EL (cell line): ENCODE measurements around the gene AKR1B1.

ENCODE experiments used
- DNase-seq: peaks from one replicate; pipeline ENCODE4 v3.0.0-alpha.2; 2016

The AKR1B1 gene

DNA sequence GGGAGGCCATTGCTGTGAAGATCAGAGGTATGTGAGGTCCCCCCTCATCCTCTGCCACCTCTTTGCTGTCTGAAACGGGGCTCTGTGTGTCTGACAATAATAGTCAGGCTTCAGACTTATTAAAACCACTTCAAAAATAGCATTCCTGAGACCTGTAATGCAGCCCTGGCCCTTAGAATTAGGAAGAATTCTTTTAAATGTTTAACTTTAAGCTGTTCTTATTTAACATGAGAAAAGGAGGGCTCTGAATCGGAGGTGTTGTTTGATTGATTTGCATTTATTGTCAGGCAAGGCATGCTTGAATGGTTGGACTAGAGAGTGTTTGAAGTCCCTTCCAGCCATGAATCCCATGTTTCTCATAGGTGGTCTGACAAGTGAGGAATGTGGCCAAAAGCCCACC lies 52.5 kb downstream of the AKR1B1 start:
- DNase-seq, result no peak

DNA sequence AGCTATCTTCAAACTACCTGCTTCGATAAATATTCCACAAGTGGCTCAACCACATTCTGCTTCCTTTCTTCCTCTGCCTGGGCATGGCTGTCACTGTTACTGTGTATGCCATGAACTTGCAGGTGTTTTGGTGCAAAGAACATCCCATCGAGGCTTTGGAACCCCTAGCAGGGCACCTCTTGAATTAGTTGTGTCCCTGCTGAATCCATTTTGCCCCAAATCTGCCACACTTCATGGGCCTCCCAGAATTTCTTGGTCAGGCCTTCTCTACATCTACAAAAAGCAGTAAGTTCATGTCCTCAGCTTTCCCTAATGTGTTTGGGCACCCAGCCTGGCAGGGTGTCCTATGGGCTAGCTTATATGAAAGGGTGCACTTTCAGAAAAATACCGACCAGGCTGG lies 53.6 kb downstream of the AKR1B1 start:
- DNase-seq, result no peak

DNA sequence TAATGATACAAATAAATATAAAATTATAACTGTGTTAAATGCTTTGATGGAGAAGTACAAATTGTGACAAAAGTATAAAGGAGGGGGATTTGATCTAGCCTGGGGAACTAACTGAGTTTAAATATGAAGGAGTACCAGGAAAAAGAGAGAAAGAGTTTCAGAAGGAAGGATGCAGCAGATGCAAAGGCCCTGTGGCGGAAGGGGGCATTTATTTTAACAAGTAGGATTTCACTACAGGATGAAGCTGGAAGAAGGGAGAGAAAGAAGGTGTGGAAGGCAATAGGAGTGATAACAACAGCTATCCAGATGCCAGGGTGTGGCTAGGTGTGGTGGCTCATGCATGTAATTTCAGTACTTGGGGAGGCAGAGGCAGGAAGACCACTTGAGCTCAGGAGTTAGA lies 55.8 kb downstream of the AKR1B1 start:
- no peak for DNase-seq

DNA sequence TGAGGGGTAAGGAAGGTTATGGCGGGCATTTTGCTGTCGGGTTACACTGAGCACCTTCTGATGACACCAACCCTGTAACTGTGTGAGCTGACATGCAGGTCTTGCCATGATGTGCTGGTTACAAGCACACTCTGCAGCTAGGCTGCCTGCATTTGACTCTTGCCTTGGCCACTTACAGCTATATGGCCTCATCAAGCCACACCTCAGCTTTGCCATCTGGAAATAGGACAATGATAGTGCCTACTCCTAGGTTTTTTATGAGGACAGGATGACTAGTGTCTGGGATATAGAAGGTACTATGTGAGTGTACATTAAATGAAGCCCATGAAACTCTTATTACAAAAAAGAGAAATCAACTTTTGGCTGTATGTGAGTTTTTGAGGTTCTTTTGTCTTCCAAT lies 58.0 kb downstream of the AKR1B1 start:
- no peak for DNase-seq

DNA sequence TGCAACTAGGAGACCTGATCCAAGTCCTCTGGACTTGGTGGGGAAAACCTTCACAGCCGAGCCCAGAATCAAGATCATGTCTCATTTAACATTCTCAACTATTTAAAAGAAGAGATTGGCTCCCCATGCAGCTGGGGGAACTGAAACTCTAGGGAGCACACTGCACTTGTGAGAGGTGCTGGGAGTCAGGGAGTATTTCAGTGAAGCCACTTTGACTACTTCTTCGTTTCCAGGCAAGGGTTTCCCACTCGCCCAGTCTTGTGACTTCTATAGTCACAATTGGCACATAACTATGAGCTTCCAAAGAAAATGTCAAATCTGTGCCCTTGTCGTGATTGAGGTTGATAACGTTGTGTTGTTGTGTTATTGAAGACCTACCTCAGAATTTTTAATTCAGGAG lies 62.9 kb downstream of the AKR1B1 start:
- no peak for DNase-seq

DNA sequence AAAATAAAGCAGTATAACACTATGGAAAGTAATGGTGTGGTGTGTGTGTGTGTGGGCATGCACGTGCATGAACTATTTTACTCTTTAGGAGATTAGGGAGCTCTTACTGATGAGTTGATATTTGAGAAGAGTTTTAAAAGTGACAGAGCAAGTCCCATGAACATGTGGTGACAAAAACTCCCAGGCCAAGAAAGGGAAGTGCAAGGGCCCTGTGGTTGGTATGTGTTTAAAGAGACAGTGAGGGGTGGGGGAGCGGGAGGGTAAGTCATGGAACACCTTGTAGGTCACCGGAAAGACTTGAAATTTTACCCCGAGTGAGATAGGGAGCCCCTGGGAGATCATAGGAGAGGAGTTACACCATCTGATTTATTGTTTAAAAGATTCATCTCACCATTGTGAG lies 63.3 kb downstream of the AKR1B1 start:
- DNase-seq, result no peak

DNA sequence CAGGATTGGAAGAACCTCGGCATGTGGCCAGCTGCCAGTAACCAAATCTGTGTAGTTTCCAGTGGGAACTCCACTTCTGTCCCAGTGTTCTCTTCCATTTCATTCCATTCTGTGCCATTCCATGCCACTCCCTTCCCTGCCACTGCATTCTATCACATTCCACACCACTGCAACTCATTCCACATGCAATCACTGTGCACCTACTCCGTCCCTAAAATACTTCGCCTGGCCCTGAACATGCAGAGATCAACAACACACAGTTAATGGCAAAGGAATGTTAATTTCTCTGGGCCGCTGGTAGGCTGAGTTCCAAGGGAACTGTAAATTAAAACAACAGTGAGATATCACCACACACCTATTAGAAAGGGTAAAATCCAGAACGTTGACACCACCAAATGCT lies 64.8 kb downstream of the AKR1B1 start:
- DNase-seq, result peak; percentile 10
